NCI-H2196 treated with DMSO at 0.1 percent for 48 hours (cell line): ENCODE measurements around the gene ANXA10.
"Not testable (repeated sequence)": the region's sequence is repeated elsewhere in the genome, so short reads cannot be mapped to it uniquely, and the experiment has no call there.

Source experiments
- DNase-seq: peaks from one replicate; lab custom pipeline; 2025; ENCODE audit not compliant: unreplicated experiment; lab: John Stamatoyannopoulos, UW

The ANXA10 gene

DNA sequence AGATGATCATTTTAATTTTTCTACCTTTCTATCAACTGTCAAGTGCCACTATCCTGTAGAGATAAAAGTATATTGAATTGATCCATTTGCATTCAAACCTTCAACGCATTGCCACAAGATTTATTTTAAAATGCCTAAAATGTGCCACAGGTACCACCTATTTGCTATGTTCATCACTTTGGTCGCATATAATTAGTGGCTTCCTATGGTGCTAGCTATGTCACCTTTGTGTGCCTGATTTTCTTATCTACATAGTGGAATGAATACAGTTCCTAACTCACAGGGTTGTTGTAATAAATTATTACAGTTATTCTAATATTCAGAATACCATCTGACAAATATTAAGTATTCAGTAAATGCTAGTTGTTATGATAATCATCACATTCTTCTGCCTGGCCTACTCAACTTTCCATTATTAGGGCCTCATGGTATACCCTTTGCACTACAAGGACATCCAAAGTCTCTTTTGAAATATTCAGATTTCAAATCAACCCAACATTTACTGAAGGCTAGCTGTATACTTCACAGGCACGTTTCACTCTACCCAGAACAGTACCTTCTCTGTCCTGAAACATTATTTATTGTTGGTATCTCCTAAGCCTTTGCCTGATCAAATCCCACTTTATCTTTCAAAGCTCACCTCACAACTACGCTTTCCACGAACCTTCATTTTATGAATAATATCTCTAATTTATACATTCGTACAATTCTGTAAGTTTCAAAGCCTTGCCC, 62.4 kb downstream of the ANXA10 start:
- DNase-seq: no peak

DNA sequence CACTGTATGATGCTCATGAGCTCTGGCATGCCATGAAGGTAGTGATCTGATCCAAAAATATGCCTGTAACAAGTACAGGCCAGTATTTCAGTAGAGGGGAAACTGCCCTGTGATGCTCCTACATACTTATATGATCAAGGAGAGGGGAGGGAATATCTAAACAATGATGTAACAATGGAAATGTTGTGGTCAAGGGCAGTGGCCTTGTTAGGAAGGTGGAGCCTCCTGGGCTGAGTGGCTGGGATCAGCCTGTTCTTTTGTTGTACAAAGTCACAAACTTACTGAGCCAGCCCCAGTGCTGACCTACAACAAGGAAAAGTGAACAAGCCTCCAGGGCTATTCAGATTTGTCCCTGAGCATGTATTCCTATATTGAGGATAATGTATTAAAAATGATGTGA, 70.3 kb downstream of the ANXA10 start:
- no peak for DNase-seq

DNA sequence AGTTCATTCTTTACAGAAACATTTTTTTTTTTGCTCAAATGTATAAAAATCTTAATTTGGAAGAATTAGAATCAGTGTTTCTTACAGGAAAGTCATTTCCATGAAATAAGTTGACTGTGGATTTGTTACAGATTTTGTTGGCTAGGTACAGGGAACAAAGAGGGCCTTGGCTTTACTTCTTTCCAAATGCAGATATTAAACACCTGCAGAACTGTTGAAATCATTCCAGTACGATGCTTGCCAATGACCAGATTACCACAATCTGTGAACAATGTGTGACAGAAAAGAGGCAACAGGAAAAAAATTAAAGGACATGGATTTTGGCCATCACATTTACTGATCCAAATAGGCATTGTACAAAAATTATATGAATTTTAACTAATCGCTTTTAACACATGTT, 70.8 kb downstream of the ANXA10 start:
- no peak for DNase-seq

DNA sequence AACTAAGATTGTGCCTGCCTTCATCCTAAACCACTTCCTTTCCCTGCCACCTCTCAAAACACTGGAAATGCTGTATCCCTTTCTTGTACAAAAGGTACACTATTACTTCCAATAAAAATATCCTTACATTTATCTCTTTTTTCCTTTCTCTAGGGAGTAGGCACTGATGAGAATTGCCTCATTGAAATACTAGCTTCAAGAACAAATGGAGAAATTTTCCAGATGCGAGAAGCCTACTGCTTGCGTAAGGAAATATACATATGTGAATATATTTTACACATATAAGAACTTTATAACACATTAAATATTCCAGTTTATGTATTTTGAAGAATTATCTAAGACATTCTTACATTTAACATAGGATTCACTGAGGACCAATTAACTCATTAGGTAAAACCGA, 71.7 kb downstream of the ANXA10 start:
- DNase-seq: no peak

DNA sequence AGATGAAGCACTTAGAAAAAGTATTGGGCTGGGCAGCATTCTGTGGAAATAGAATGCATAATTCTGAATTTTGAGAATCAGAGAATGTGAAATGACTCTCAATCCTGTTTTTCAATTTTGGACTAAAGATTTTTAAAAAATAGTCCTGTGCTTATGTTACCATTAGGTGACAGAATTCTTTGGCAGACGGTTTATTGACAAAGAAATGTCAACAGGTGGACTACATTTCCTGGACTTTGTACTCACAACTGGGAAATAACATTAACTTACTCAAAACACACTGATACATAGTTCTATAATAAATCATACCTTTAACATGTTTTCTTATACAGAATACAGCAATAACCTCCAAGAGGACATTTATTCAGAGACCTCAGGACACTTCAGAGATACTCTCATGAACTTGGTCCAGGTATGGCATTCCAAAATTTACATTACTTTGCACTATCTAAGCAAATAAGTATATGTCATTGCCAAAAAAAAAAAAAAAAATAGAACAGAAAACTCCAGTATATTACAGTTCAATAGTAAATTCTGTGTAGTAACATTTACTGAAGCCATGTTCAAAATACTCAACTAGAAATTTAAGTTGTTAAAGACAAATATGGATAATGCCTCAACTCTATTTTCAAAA, 72.7 kb downstream of the ANXA10 start:
- no peak for DNase-seq

DNA sequence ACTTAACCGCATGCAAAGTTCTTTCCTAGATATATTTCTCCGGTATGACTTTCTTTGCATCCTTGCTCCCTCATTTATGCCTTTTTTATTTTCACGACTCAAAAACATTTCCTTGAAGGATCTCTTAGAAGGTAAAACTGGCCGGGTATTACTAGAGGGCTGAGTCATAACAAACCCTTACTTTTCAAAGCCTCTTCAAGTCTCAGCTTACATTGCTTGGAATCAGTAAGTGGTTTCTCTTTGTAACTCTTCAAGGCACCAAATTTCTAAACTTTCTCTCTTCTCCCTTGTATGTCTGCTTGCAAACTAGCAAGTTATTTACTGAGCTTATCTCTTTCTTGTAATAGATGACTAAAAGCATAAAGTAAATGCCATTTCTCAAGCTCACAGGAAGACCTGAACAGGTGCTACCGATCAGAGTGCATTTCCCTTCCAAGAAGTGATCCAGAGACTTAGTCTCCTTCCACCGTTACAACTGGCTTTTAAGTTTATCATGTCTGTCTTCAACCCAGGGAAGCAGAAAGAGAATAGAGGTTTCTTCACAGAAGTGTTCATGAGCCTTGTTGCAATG, 75.5 kb downstream of the ANXA10 start:
- DNase-seq: no peak

DNA sequence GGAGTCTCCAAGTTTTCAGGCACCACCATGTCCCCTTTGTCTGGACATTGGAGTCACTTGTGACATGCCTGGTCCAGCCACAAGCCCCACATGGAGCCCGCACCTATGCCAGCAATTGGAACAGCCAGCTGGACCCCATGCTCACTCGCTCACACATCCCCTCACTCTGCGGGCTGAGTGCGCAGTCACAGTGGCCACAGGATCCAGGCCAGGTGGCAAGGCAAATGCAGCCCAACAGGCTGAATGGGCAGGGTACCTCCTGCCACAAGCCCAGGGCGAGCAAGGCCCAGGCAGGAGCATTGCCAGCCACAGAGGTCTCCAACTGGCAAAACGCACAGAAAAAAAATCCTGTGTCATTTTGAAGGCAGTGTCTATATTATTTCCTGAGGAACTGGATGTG, 82.0 kb downstream of the ANXA10 start:
- DNase-seq: no peak

DNA sequence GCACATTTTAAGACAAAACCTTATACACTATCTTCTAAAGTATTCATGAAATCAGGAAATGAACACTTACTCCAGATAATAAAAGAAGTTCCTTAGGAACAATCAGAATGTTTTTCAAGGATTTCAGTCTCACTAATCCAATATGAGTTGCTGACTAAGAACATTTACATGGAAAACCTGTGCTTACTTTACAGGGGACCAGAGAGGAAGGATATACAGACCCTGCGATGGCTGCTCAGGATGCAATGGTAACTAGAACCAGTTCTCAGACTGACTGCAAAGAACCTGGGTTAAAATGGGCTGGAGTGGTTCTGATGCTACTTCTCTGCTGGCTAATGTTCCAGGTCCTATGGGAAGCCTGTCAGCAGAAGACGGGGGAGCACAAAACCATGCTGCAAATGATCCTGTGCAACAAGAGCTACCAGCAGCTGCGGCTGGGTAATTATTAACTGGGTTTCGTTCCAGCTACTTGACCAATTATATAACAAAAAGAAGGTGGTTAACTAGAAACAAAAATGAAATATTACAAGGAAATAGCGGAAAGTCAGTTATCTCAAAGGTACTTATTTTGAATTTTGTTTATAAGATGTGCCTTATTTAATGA, 85.3 kb downstream of the ANXA10 start:
- no peak for DNase-seq

DNA sequence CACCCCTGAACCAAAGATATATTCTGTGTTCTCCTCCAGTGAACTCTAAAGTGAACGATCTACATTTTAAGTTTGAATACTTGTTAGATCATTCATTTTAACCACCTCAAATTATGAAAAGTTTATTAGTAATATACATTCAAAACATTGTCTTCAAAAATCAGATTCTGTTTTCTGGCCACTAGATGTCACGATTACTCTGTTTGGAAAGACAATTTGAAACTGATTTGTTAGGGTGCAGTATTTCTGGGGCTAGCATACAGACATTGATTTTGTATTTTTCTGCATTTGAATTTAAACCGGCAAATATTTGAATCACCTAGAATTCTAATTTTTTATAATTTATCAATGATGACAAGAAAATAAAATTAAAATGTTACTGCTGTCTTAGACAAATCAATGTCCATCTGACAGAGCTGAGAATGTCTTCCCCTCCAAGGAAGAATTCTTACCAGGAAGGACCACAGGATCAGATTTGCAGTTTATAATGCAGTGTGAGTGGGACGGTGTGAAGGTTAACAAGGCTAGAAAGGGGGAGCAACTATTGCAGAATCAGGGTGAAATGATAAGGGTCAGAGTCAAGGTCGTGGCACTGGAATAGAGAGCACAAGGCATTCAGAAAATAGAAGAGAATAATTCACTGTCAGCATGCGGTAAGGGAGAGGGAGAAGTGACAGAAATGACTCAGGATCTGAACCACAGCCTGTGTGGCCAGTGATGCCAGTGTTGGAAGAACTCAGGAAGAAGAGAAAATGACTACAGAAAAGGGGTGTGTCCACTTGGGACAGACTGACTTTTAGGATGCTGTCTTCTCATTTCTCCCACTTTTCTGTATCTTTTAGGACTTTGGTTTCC, 91.6 kb downstream of the ANXA10 start:
- DNase-seq: no peak

DNA sequence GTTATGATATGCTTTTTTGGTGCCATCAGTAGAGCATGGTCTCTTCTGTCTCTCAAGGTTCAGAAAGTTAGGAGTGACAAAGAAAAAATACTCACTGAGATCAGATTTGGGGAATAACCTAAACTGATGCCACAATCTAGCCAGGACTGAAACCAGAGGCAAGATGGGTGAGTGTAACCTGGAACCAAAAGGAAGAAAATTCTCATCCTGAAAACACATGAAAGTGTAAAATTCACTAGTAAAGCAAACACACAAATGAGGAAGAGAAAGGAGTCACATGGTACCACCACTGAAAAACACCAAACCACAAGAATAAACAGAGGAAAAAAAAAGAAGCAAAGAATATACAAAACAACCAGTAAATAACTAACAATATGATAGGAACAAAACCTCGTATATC, 96.4 kb downstream of the ANXA10 start:
- DNase-seq: no peak

DNA sequence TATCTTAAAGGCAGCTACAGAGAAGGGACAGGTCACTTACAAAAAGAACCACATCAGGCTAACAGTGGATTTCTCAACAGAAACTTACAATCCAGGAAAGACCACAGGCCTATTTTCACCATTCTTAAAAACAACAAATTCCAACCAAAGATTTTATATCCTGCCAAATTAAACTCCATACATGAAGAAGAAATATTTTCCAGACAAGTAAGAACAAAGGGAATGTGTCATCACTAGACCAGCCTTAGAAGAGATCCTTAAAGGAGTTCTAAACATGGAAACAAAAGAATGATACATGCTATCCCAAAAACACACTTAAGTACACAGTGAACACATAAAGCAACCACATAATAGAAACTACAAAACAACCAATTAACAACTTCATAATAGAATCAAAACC, 105.6 kb downstream of the ANXA10 start:
- DNase-seq: no peak

DNA sequence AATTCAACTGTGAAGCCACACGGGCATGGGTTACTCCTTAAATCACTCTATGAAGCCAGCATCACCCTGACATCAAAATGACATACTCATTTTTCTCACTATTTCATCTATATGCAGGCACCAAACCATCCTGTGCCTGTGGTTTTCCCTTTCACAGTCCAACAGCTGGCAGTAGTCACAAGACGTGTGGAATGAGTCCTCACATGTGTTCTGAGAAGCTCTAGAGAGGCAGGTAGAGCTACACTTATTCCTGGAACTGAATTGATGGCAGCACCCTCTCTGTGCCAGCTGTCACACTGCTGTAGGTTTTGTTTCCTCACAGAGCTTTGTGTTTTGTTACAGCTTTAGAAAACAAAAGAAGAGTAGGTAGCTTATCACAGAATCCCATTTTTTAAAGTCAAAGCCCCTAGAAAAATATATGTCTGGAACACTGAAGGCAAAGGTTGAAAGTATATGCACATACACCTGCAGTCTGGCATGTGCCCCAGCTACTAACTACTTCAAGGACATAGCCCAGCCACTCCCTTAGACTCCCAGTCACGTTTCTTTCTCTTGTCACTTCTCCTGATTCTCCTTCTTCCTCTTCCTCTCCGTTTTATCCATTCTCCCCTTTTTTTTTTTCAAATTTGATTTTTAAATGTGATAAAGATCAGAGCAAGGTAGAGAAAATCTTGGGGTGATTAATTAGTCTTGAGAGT, 107.1 kb downstream of the ANXA10 start:
- no peak for DNase-seq

DNA sequence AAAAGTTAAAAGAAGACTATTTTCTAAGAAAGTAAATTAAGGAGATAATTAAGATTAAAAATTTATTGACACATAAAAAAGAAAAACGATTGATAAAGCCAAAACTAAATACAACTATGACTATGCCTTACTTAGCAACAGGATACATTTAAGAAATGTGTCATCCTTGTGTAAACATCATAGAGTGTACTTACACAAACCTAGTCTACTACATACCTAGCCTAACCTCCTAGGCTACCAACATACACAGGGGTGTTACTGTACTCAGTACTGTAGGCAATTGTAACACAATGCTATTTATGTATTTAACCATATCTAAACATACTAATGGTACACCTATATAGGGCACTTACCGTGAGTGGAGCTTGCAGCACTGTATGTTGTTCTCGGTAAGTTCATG, 108.3 kb downstream of the ANXA10 start:
- DNase-seq: no peak

DNA sequence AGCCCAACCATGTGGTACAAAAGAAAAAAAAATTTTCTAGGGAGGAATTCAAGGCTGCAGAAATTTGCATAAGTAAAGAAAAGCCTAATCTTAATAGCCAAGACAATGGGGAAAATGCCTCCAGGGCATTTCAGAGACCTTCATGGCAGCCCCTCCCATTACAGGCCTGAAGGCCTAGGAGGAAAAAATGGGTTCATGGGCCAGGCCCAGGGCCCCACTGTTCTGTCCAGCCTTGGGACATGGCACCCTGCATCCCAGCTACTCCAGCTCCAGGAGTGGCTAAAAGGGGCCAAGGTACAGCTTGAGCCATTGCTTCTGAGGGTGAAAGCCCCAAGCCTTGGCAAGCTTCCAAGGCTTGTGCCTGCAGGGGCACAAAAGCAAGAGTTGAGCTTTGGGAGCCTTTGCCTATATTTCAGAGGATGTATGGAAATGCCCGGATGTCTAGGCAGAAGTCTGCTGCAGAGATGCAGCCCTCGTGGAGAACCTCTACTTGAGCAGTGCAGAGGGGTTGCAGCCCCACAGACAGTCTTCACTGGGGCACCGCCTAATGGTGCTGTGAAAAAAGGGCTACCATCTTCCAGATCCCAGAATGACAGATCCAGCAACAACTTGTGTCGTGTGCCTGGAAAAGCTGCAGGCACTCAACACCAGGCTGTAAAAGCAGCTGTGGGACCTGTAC, 111.0 kb downstream of the ANXA10 start:
- no peak for DNase-seq

DNA sequence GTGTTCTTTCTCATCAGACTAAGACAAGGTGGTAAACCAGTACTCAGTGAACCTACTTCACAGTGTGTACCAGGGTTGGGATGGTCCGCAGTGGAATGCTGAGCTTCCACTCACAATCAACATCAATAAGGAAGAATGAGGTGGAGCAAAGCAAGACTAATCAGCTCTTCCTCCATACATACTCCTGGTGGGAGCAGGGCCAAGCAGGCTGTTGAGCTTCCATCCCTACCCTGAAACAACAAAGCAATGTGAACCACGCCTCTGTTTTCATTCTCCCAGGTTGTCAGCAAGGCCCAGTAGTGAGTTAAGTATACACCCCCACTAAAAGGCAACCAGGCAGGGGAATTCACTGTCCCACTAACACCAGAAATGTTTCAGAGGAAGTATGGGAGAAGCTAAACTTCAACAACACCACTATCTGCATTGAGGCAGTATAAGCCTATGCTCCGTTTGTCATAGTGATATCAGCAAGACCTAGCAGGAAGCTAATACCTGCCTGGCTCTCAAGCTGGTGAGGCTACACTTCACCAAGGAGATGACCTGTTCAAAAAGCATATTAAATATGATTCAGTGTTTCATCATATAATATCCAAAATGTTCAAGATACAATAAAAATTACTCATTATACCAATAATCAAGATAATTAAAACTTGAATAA, 116.7 kb downstream of the ANXA10 start:
- DNase-seq: no peak

DNA sequence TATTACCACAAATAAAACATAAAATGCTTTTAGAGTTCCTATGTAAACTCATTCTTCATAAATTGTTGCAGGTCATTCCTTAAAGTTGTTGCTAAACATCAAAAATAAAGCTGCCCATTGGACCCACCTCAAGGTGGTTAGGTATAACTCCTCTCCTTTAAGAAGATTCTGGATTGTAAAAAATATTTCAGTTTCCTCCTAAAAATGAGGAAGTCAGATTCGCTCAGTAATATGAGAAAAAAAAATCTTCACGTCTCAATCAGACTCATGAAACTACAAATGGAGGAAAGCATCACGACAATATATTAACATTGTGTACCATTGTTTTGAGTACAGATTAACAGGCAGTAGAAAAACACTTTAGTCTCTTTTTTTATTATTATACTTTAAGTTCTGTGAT, 120.3 kb downstream of the ANXA10 start:
- no peak for DNase-seq

DNA sequence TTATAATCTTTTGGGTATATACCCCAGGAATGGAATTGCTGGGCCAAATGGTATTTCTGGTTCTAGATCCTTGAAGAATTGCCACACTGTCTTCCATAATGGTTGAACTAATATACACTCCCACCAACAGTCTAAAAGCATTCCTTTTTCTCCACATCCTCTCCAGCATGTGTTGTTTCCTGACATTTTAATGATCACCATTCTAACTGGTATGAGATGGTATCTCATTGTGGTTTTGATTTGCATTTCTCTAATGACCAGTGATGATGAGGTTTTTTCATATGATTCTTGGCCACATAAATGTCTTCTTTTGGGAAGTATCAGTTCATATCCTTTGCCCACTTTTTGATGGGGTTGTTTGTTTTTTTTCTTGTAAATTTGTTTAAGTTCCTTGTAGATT, 121.2 kb downstream of the ANXA10 start:
- not testable (repeated sequence) for DNase-seq

DNA sequence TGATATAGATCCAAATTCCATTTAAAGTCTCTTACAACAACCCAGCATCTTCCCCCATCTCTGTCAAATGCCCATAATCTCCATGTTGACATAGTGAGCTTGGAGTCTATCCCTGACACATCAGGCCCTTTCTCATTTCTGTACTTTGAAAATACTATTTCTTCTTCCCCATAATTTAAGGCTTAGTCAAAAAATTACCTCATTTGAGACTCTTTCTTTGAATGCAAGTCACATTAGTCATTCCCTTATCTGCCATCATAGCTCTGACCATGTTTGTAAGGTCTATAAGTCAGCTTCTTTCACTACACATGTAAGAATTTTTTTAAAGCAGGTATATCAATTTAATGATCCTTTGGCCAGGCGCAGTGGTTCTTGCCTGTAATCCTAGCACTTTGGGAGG, 126.3 kb downstream of the ANXA10 start:
- no peak for DNase-seq

DNA sequence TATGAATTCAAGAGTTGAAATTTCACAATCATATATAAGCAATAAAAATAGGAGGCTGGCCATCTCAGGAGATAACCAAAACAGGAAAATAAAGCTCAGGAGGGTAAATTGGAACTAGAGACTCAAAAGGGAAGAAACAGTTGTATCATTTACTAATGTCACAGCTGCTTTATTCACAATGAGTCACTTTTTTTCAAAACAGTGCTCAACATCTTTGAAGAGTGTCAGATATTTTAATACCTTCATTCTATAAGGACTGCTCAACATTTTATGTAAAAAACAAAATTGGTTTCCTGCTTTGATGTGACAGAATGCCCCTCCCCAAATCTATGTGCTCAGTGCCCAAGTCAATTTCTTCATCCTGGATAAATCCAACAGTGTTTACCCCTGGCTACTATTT, 128.6 kb downstream of the ANXA10 start:
- no peak for DNase-seq

DNA sequence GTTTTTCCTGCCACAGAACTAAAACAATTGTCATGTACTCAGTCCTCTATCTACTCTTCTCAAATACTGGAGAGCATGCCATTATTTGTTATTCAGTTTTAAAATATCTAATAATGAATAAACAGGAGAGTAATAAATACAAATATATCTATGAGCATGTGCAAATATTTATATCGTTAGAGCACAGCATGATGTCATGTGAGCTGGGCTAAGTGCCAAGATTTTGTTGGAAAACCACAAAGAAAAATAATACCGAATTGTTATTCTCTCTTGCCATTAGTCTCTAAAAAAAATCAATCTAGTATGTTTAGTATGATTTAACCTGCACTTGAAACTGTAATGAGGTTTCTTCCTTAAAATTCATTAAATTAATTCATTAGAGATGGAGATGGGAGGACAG, 129.0 kb downstream of the ANXA10 start:
- DNase-seq: no peak
